ENCODE data around the gene PLEKHA7. TPM values are rescaled to one million over a fixed set of nuclear protein-coding genes. Genes with fewer than 3 reads are reported as not detected.

PLEKHA7 gene
- total and polyA plus RNA-seq, 2 of the 13 experiments (the other 11 are each of a cell fraction or from before 2014, with no cell fraction given) = 17.5 to 18.7 TPM

- Histone ChIP-seq H3K9ac (ENCODE audit: insufficient read depth, low read depth, low read length) (no peak overlapping the region), H3K4me1 (ENCODE audit: insufficient read depth, low read length) (peaks cover 39% of the 10 kb centered on the region), H3K9me3 (ENCODE audit: low read length) (no peaks in the 10 kb centered on the region), H3K79me2 (ENCODE audit: insufficient read depth, low read length) (peaks cover 53% of the 10 kb centered on the region), H3K27ac (ENCODE audit: extremely low read length, insufficient read depth, low read length) (no peak overlapping the region), H3K36me3 (replicated peaks in 1 of 2; ENCODE audit: control insufficient read depth in 1 of 2, insufficient read depth in 2 of 2, low read length in 2 of 2) (no peaks in the 10 kb centered on the region; a peak in 1 of 5 replicates), H3K4me3 (replicated peaks in 1 of 3; ENCODE audit: insufficient read depth in 1 of 3, low read depth in 2 of 3, low read length in 3 of 3) (no peak overlapping the region), H4K20me1 (ENCODE audit: insufficient read depth, low read length) (no peaks in the 10 kb centered on the region), H3K27me3 (ENCODE audit: control insufficient read depth in 1 of 2, insufficient read depth in 2 of 2, low read length in 2 of 2) (no peaks in the 10 kb centered on the region), H2AFZ (ENCODE audit: low read length) (no peak overlapping the region), H3K4me2 (ENCODE audit: low read depth, low read length) (no peak overlapping the region)
- FAIRE-seq (no peak), DNase-seq (ENCODE audit: low spot score) (no peak), ATAC-seq (no peak)
- intact Hi-C loops (cut with micrococcal nuclease; ENCODE audit: unreplicated experiment) = no loop called here
- ChIA-PET CTCF (ENCODE audit: low intra/inter-chr PET ratio, low total read pairs) (no interaction called here), POLR2A (no interaction called here)
- in situ Hi-C loops (cut with HindIII; ENCODE audit: extremely low pct_ligation_motif_present, low pct_unique_long_range_greater_than_20kb) = no loop called here
- no TSS peak for BruUV-seq (replicated peaks)
- no peak for TF ChIP-seq NFYC (CRISPR knock-in tag; IDR thresholded peaks at IDR 0.05)
- no peak for TF ChIP-seq ZNF850 (CRISPR knock-in tag; conservative IDR thresholded peaks at IDR 0.05)
- no peak for TF ChIP-seq ZBTB38 (CRISPR knock-in tag; IDR thresholded peaks at IDR 0.05)
- no peak for TF ChIP-seq ZNF138 (CRISPR knock-in tag; IDR thresholded peaks at IDR 0.05; ENCODE audit: low read depth)
- TF ChIP-seq ONECUT2 (CRISPR knock-in tag; IDR thresholded peaks at IDR 0.05) = no peak
- TF ChIP-seq MXI1 (IDR thresholded peaks at IDR 0.05; ENCODE audit: borderline replicate concordance, low read depth, low read length) = no peak
- no peak for TF ChIP-seq ZMAT3 (CRISPR knock-in tag; conservative IDR thresholded peaks at IDR 0.05)
- TF ChIP-seq ZNF597 (CRISPR knock-in tag; IDR thresholded peaks at IDR 0.05) = no peak
- TF ChIP-seq SMARCE1 (IDR thresholded peaks at IDR 0.05; ENCODE audit: borderline replicate concordance) = no peak
- no peak for TF ChIP-seq ZC3H13 (CRISPR knock-in tag; IDR thresholded peaks at IDR 0.05)
- no peak for TF ChIP-seq RNF2 (conservative IDR thresholded peaks at IDR 0.05; ENCODE audit: low read depth)
- TF ChIP-seq ZNF883 (CRISPR knock-in tag; IDR thresholded peaks at IDR 0.05; ENCODE audit: not compliant biosample characterization) = no peak
- TF ChIP-seq CSRNP2 (CRISPR knock-in tag; conservative IDR thresholded peaks at IDR 0.05; ENCODE audit: low read depth) = no peak
- no peak for TF ChIP-seq ETS1 (CRISPR knock-in tag; IDR thresholded peaks at IDR 0.05)
- no peak for TF ChIP-seq ZNF263 (CRISPR knock-in tag; IDR thresholded peaks at IDR 0.05)
- no peak for TF ChIP-seq FOSL2 (CRISPR knock-in tag; IDR thresholded peaks at IDR 0.05)
- TF ChIP-seq ZNF766 (CRISPR knock-in tag; IDR thresholded peaks at IDR 0.05; ENCODE audit: borderline replicate concordance) = no peak
- TF ChIP-seq ZNF589 (CRISPR knock-in tag; conservative IDR thresholded peaks at IDR 0.05) = no peak
- TF ChIP-seq IKZF4 (CRISPR knock-in tag; IDR thresholded peaks at IDR 0.05; ENCODE audit: borderline replicate concordance, low read depth, not compliant biosample characterization) = no peak
- TF ChIP-seq HMG20A (CRISPR knock-in tag; IDR thresholded peaks at IDR 0.05; ENCODE audit: borderline replicate concordance) = no peak
- WGBS (ENCODE audit: low lambda C conversion rate) = 89% methylated on average over 2 of the region's 2 CpGs
Measured at GRCh38 chr11:16977994-16978315, 36.3 kb downstream of the PLEKHA7 start.
